ENCODE results near the gene PLEKHB1. TPM values are rescaled to one million over a fixed set of nuclear protein-coding genes. Genes with fewer than 3 reads are reported as not detected.

Gene PLEKHB1
- total and polyA plus RNA-seq, 2 donors (not counting 1 experiment from before 2014, with no cell fraction given), result 0.41 to 2.5 TPM

DNA sequence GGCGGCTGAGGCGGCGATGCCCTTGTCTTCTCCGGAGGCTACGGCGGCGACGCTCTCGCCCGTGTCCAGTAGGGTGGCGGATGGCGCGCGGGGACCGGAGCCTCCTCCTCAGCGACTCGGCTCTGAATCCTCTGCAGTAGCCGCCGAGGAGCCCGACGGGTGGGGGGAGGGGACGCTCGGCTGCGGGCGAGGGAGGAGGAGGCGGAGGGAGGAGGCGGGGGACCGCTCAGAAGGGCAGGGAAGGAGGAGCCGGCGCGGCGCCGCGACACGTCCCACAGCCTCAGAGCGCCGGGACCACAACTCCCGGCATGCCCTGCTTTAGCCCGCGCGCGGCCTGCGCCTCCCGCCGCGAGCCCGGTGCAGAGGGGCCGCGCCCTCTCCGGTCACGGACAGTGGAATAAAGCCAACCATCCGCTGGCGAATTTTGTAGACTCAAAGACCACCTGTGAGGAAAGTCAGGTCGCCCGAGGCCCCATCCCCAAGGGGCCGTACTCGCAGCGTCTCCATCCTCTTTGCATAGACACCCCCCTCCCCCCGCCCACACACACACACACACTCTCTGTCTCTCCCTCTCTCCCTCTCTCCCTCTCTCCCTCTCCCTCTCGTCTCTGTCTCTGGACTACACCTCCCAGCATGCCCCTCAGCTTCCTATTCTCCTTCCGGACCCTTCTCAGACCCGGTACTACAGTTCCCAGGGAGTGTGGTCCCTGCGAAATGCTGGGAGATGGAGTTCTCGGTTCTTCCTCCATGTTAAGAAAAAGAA is 48.2 kb upstream of the PLEKHB1 start, which contains the start of gene FAM168A:
Gene FAM168A, minus strand, starts transcription at position 157 of the 763 bp plus-strand sequence. CDS start 129,638 bp downstream, outside the sequence.
- TF ChIP-seq, protein P1, sequence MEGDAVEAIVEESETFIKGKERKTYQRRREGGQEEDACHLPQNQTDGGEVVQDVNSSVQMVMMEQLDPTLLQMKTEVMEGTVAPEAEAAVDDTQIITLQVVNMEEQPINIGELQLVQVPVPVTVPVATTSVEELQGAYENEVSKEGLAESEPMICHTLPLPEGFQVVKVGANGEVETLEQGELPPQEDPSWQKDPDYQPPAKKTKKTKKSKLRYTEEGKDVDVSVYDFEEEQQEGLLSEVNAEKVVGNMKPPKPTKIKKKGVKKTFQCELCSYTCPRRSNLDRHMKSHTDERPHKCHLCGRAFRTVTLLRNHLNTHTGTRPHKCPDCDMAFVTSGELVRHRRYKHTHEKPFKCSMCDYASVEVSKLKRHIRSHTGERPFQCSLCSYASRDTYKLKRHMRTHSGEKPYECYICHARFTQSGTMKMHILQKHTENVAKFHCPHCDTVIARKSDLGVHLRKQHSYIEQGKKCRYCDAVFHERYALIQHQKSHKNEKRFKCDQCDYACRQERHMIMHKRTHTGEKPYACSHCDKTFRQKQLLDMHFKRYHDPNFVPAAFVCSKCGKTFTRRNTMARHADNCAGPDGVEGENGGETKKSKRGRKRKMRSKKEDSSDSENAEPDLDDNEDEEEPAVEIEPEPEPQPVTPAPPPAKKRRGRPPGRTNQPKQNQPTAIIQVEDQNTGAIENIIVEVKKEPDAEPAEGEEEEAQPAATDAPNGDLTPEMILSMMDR (conservative IDR thresholded peaks at IDR 0.05 in 1 of 2, IDR thresholded peaks at IDR 0.05 in 1 of 2; ENCODE audit: low read depth in 1 of 2, low read length in 2 of 2), result no peak
- TF ChIP-seq EZH2 (IDR thresholded peaks at IDR 0.05; ENCODE audit: low read length, missing control alignments), result no peak
- H3K4me1 ChIP-seq (ENCODE audit: control insufficient read depth, extremely low read depth, insufficient read depth, low read length), result peaks cover 4% of the 10 kb centered on the region
- peak within 1 kb of the TSS; percentile 66 for H3K27ac ChIP-seq (ENCODE audit: insufficient read depth, low read length)
- H2AFZ ChIP-seq (ENCODE audit: low read length), result peak within 1 kb of the TSS; percentile 97
- DNase-seq (ENCODE audit: low read depth in 2 of 2), result peak; percentile 98
- H3K79me2 ChIP-seq (ENCODE audit: control insufficient read depth, insufficient read depth, low read length), result peaks cover 25% of the 10 kb centered on the region
- peak within 1 kb of the TSS; percentile 71 for H3K9ac ChIP-seq (ENCODE audit: insufficient read depth, low read length)
- peak within 1 kb of the TSS; percentile 28 to 87 (median 67) for H3K4me3 ChIP-seq (replicated peaks in 1 of 4; ENCODE audit: control extremely low read depth in 1 of 4, insufficient read depth in 1 of 4, low read depth in 3 of 4, low read length in 4 of 4)
- no peaks in the 10 kb centered on the region for H4K20me1 ChIP-seq (ENCODE audit: control insufficient read depth, extremely low read depth, insufficient read depth, low read length)
- no peaks in the 10 kb centered on the region for H3K9me3 ChIP-seq (ENCODE audit: control insufficient read depth, insufficient read depth, low read depth, low read length)
- H3K4me2 ChIP-seq (ENCODE audit: extremely low read depth, insufficient read depth, low read length), result peak within 1 kb of the TSS; percentile 91
- no peaks in the 10 kb centered on the region for H3K36me3 ChIP-seq (ENCODE audit: control insufficient read depth, insufficient read depth, low read length)
- no peaks in the 10 kb centered on the region for H3K27me3 ChIP-seq (ENCODE audit: control insufficient read depth, insufficient read depth, low read length)

DNA sequence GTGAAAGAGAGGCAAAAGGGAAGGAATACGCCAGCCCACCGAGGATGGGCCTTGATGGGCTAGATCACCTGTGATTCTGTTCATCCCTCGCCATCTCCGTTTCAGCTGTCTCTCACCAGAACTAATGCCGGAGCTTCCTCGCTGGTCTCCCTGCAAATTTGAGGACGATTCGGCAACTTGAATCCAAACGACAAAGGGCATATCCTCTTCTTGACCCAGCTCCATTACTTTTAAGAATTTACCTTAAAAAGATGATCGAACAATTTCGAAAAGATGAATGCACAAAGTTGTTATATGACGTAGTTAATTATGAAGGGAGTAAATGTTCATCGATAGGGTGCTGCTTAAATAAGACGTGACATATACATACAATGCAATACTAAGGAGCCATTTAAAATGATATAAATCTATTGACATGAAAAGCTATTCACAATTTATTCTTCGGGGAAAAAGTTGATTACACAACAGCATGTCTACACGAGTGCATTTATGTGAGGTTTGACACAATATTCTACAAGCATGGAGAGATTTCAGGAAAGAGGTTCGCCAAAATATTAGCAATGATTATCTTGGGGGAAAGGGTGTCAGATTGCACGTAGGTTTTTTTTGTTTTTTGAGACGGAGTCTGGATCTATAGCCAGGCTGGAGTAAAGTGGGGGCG is 47.5 kb upstream of the PLEKHB1 start:
- Histone ChIP-seq H2AFZ (ENCODE audit: low read length) (peak overlapping the region; percentile 97), H3K27me3 (ENCODE audit: control insufficient read depth, insufficient read depth, low read length) (no peaks in the 10 kb centered on the region), H3K4me2 (ENCODE audit: extremely low read depth, insufficient read depth, low read length) (peak overlapping the region; percentile 59), H3K79me2 (ENCODE audit: control insufficient read depth, insufficient read depth, low read length) (peaks cover 25% of the 10 kb centered on the region), H3K9ac (ENCODE audit: insufficient read depth, low read length) (peak overlapping the region; percentile 41), H4K20me1 (ENCODE audit: control insufficient read depth, extremely low read depth, insufficient read depth, low read length) (no peaks in the 10 kb centered on the region), H3K4me3 (replicated peaks in 1 of 4; ENCODE audit: control extremely low read depth in 1 of 4, insufficient read depth in 1 of 4, low read depth in 3 of 4, low read length in 4 of 4) (peak overlapping the region; percentile 28 to 87 (median 67)), H3K36me3 (ENCODE audit: control insufficient read depth, insufficient read depth, low read length) (no peaks in the 10 kb centered on the region), H3K4me1 (ENCODE audit: control insufficient read depth, extremely low read depth, insufficient read depth, low read length) (peaks cover 4% of the 10 kb centered on the region), H3K9me3 (ENCODE audit: control insufficient read depth, insufficient read depth, low read depth, low read length) (no peaks in the 10 kb centered on the region), H3K27ac (ENCODE audit: insufficient read depth, low read length) (peak overlapping the region; percentile 66)
- DNase-seq (ENCODE audit: low read depth in 2 of 2), result no peak
- TF ChIP-seq EZH2 (IDR thresholded peaks at IDR 0.05; ENCODE audit: low read length, missing control alignments), result no peak
- TF ChIP-seq, protein P1 (conservative IDR thresholded peaks at IDR 0.05 in 1 of 2, IDR thresholded peaks at IDR 0.05 in 1 of 2; ENCODE audit: low read depth in 1 of 2, low read length in 2 of 2), result no peak

DNA sequence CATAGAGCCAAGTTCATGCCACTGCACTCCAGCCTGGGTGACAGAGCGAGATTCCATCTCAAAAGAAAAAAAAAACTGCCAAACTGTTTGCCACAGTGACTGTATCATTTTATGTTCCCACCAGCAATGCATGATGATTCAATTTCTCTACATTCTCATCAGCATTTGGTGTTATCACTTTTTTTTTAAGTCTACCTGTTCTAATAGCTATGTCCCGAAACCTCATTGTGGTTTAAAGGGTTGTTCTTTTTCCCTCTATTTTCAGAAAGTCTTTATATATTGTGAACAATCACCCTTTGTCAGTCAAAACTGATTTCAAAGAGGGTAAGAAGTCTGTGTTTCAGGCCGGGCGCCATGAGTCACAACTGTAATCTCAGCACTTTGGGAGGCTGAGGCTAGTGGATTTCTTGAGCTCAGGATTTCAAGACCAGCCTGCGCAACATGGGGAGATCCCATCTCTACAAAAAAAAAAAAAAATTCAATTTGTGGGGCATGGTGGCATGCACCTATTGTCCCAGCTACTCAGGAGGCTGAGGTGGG is 33.7 kb upstream of the PLEKHB1 start:
- DNase-seq (ENCODE audit: low read depth in 2 of 2), result peak in 1 of 2 donors; percentile 3

More for the DNA sequence above, 33.7 kb upstream of the PLEKHB1 start:
- no peaks in the 10 kb centered on the region for H3K79me2 ChIP-seq (ENCODE audit: control insufficient read depth, insufficient read depth, low read length)
- no peaks in the 10 kb centered on the region for H3K36me3 ChIP-seq (ENCODE audit: control insufficient read depth, insufficient read depth, low read length)
- H3K4me2 ChIP-seq (ENCODE audit: extremely low read depth, insufficient read depth, low read length), result no peak overlapping the region
- no peaks in the 10 kb centered on the region for H3K9me3 ChIP-seq (ENCODE audit: control insufficient read depth, insufficient read depth, low read depth, low read length)
- H3K27me3 ChIP-seq (ENCODE audit: control insufficient read depth, insufficient read depth, low read length), result peaks cover 3% of the 10 kb centered on the region
- H2AFZ ChIP-seq (ENCODE audit: low read length), result no peak overlapping the region
- no peaks in the 10 kb centered on the region for H3K4me1 ChIP-seq (ENCODE audit: control insufficient read depth, extremely low read depth, insufficient read depth, low read length)
- H3K27ac ChIP-seq (ENCODE audit: insufficient read depth, low read length), result no peak overlapping the region
- no peak overlapping the region for H3K9ac ChIP-seq (ENCODE audit: insufficient read depth, low read length)
- H4K20me1 ChIP-seq (ENCODE audit: control insufficient read depth, extremely low read depth, insufficient read depth, low read length), result no peaks in the 10 kb centered on the region
- TF ChIP-seq EZH2 (IDR thresholded peaks at IDR 0.05; ENCODE audit: low read length, missing control alignments), result no peak
- TF ChIP-seq, protein P1 (conservative IDR thresholded peaks at IDR 0.05 in 1 of 2, IDR thresholded peaks at IDR 0.05 in 1 of 2; ENCODE audit: low read depth in 1 of 2, low read length in 2 of 2), result no peak
- no peak overlapping the region for H3K4me3 ChIP-seq (replicated peaks in 1 of 4; ENCODE audit: control extremely low read depth in 1 of 4, insufficient read depth in 1 of 4, low read depth in 3 of 4, low read length in 4 of 4)

Data from fibroblast of lung (primary cell).